ENCODE results near the gene HNRNPAB.

HNRNPAB gene

GRCh38 chr5:178215280-178216002, 11.1 kb downstream of the HNRNPAB start:
- Histone ChIP-seq H3K4me1 (ENCODE audit: insufficient read depth, low read length) (no peaks in the 10 kb centered on the region), H3K4me3 (ENCODE audit: low read depth in 1 of 2, low read length in 2 of 2) (no peak overlapping the region), H3K9me3 (ENCODE audit: low read length) (no peaks in the 10 kb centered on the region), H3K36me3 (ENCODE audit: insufficient read depth, low read length) (peaks cover 80% of the 10 kb centered on the region), H3K27me3 (ENCODE audit: control insufficient read depth in 1 of 2, insufficient read depth in 2 of 2, low read length in 2 of 2) (no peaks in the 10 kb centered on the region), H3K27ac (ENCODE audit: low read depth, low read length) (no peak overlapping the region), H3K9ac (ENCODE audit: low read length) (no peak overlapping the region)

- Histone ChIP-seq H3K27ac (ENCODE audit: low read depth, low read length) (no peak overlapping the region), H3K9ac (ENCODE audit: low read length) (no peak overlapping the region), H3K27me3 (ENCODE audit: control insufficient read depth in 1 of 2, insufficient read depth in 2 of 2, low read length in 2 of 2) (no peaks in the 10 kb centered on the region), H3K9me3 (ENCODE audit: low read length) (no peaks in the 10 kb centered on the region), H3K36me3 (ENCODE audit: insufficient read depth, low read length) (peaks cover 78% of the 10 kb centered on the region), H3K4me3 (ENCODE audit: low read depth in 1 of 2, low read length in 2 of 2) (no peak overlapping the region), H3K4me1 (ENCODE audit: insufficient read depth, low read length) (no peaks in the 10 kb centered on the region)
These were observed 11.8 kb downstream of the HNRNPAB start for GRCh38 chr5:178216088-178216534.

GRCh38 chr5:178216779-178217178, 12.4 kb downstream of the HNRNPAB start:
- H3K27me3 ChIP-seq (ENCODE audit: control insufficient read depth in 1 of 2, insufficient read depth in 2 of 2, low read length in 2 of 2): no peaks in the 10 kb centered on the region
- H3K4me1 ChIP-seq (ENCODE audit: insufficient read depth, low read length): no peaks in the 10 kb centered on the region
- H3K36me3 ChIP-seq (ENCODE audit: insufficient read depth, low read length): peaks cover 72% of the 10 kb centered on the region
- H3K9me3 ChIP-seq (ENCODE audit: low read length): no peaks in the 10 kb centered on the region
- no peak overlapping the region for H3K9ac ChIP-seq (ENCODE audit: low read length)
- no peak overlapping the region for H3K4me3 ChIP-seq (ENCODE audit: low read depth in 1 of 2, low read length in 2 of 2)
- H3K27ac ChIP-seq (ENCODE audit: low read depth, low read length): no peak overlapping the region

- peaks cover 57% of the 10 kb centered on the region for H3K36me3 ChIP-seq (ENCODE audit: insufficient read depth, low read length)
- H3K4me1 ChIP-seq (ENCODE audit: insufficient read depth, low read length): no peaks in the 10 kb centered on the region
- H3K9me3 ChIP-seq (ENCODE audit: low read length): no peaks in the 10 kb centered on the region
- H3K9ac ChIP-seq (ENCODE audit: low read length): no peak overlapping the region
- H3K27me3 ChIP-seq (ENCODE audit: control insufficient read depth in 1 of 2, insufficient read depth in 2 of 2, low read length in 2 of 2): no peaks in the 10 kb centered on the region
- no peak overlapping the region for H3K27ac ChIP-seq (ENCODE audit: low read depth, low read length)
- no peak overlapping the region for H3K4me3 ChIP-seq (ENCODE audit: low read depth in 1 of 2, low read length in 2 of 2)
These were observed 14.0 kb downstream of the HNRNPAB start for GRCh38 chr5:178218237-178218776.

- Histone ChIP-seq H3K4me1 (ENCODE audit: insufficient read depth, low read length) (no peaks in the 10 kb centered on the region), H3K36me3 (ENCODE audit: insufficient read depth, low read length) (peaks cover 51% of the 10 kb centered on the region), H3K27ac (ENCODE audit: low read depth, low read length) (no peak overlapping the region), H3K27me3 (ENCODE audit: control insufficient read depth in 1 of 2, insufficient read depth in 2 of 2, low read length in 2 of 2) (no peaks in the 10 kb centered on the region), H3K9me3 (ENCODE audit: low read length) (no peaks in the 10 kb centered on the region), H3K9ac (ENCODE audit: low read length) (no peak overlapping the region), H3K4me3 (ENCODE audit: low read depth in 1 of 2, low read length in 2 of 2) (no peak overlapping the region)
These were observed 14.5 kb downstream of the HNRNPAB start for GRCh38 chr5:178218827-178219226.

- no peaks in the 10 kb centered on the region for H3K27me3 ChIP-seq (ENCODE audit: control insufficient read depth in 1 of 2, insufficient read depth in 2 of 2, low read length in 2 of 2)
- H3K27ac ChIP-seq (ENCODE audit: low read depth, low read length): no peak overlapping the region
- no peaks in the 10 kb centered on the region for H3K9me3 ChIP-seq (ENCODE audit: low read length)
- no peaks in the 10 kb centered on the region for H3K4me1 ChIP-seq (ENCODE audit: insufficient read depth, low read length)
- H3K4me3 ChIP-seq (ENCODE audit: low read depth in 1 of 2, low read length in 2 of 2): no peak overlapping the region
- H3K36me3 ChIP-seq (ENCODE audit: insufficient read depth, low read length): peaks cover 28% of the 10 kb centered on the region
- H3K9ac ChIP-seq (ENCODE audit: low read length): no peak overlapping the region
These were observed 16.9 kb downstream of the HNRNPAB start for GRCh38 chr5:178221282-178221681.

GRCh38 chr5:178221853-178222252, 17.5 kb downstream of the HNRNPAB start:
- Histone ChIP-seq H3K4me3 (ENCODE audit: low read depth in 1 of 2, low read length in 2 of 2) (no peak overlapping the region), H3K36me3 (ENCODE audit: insufficient read depth, low read length) (peaks cover 22% of the 10 kb centered on the region), H3K4me1 (ENCODE audit: insufficient read depth, low read length) (no peaks in the 10 kb centered on the region), H3K9ac (ENCODE audit: low read length) (no peak overlapping the region), H3K9me3 (ENCODE audit: low read length) (no peaks in the 10 kb centered on the region), H3K27ac (ENCODE audit: low read depth, low read length) (no peak overlapping the region), H3K27me3 (ENCODE audit: control insufficient read depth in 1 of 2, insufficient read depth in 2 of 2, low read length in 2 of 2) (no peaks in the 10 kb centered on the region)

GRCh38 chr5:178222292-178222691, 18.0 kb downstream of the HNRNPAB start:
- no peaks in the 10 kb centered on the region for H3K27me3 ChIP-seq (ENCODE audit: control insufficient read depth in 1 of 2, insufficient read depth in 2 of 2, low read length in 2 of 2)
- peaks cover 22% of the 10 kb centered on the region for H3K36me3 ChIP-seq (ENCODE audit: insufficient read depth, low read length)
- H3K27ac ChIP-seq (ENCODE audit: low read depth, low read length): no peak overlapping the region
- H3K4me3 ChIP-seq (ENCODE audit: low read depth in 1 of 2, low read length in 2 of 2): no peak overlapping the region
- no peak overlapping the region for H3K9ac ChIP-seq (ENCODE audit: low read length)
- H3K9me3 ChIP-seq (ENCODE audit: low read length): no peaks in the 10 kb centered on the region
- no peaks in the 10 kb centered on the region for H3K4me1 ChIP-seq (ENCODE audit: insufficient read depth, low read length)

- H3K27me3 ChIP-seq (ENCODE audit: control insufficient read depth in 1 of 2, insufficient read depth in 2 of 2, low read length in 2 of 2): no peaks in the 10 kb centered on the region
- no peaks in the 10 kb centered on the region for H3K9me3 ChIP-seq (ENCODE audit: low read length)
- peaks cover 27% of the 10 kb centered on the region for H3K36me3 ChIP-seq (ENCODE audit: insufficient read depth, low read length)
- no peak overlapping the region for H3K27ac ChIP-seq (ENCODE audit: low read depth, low read length)
- H3K4me1 ChIP-seq (ENCODE audit: insufficient read depth, low read length): no peaks in the 10 kb centered on the region
- no peak overlapping the region for H3K9ac ChIP-seq (ENCODE audit: low read length)
- H3K4me3 ChIP-seq (ENCODE audit: low read depth in 1 of 2, low read length in 2 of 2): no peak overlapping the region
These were observed 19.0 kb downstream of the HNRNPAB start for GRCh38 chr5:178223196-178223773.

- Histone ChIP-seq H3K27me3 (ENCODE audit: control insufficient read depth in 1 of 2, insufficient read depth in 2 of 2, low read length in 2 of 2) (no peaks in the 10 kb centered on the region), H3K4me3 (ENCODE audit: low read depth in 1 of 2, low read length in 2 of 2) (no peak overlapping the region), H3K27ac (ENCODE audit: low read depth, low read length) (no peak overlapping the region), H3K9me3 (ENCODE audit: low read length) (no peaks in the 10 kb centered on the region), H3K9ac (ENCODE audit: low read length) (no peak overlapping the region), H3K4me1 (ENCODE audit: insufficient read depth, low read length) (no peaks in the 10 kb centered on the region), H3K36me3 (ENCODE audit: insufficient read depth, low read length) (peaks cover 27% of the 10 kb centered on the region)
These were observed 19.5 kb downstream of the HNRNPAB start for GRCh38 chr5:178223828-178224335.

- no peak overlapping the region for H3K4me3 ChIP-seq (ENCODE audit: low read depth in 1 of 2, low read length in 2 of 2)
- peaks cover 29% of the 10 kb centered on the region for H3K36me3 ChIP-seq (ENCODE audit: insufficient read depth, low read length)
- no peaks in the 10 kb centered on the region for H3K27me3 ChIP-seq (ENCODE audit: control insufficient read depth in 1 of 2, insufficient read depth in 2 of 2, low read length in 2 of 2)
- no peak overlapping the region for H3K27ac ChIP-seq (ENCODE audit: low read depth, low read length)
- H3K9me3 ChIP-seq (ENCODE audit: low read length): no peaks in the 10 kb centered on the region
- no peak overlapping the region for H3K9ac ChIP-seq (ENCODE audit: low read length)
- H3K4me1 ChIP-seq (ENCODE audit: insufficient read depth, low read length): no peaks in the 10 kb centered on the region
These were observed 20.1 kb downstream of the HNRNPAB start for GRCh38 chr5:178224403-178224802.
